OCI-LY1 (cell line): ENCODE measurements around the gene MSS51.

Experiments
- H2AFZ ChIP-seq: fragments of 200-600 bp; sonication (generic), shearing (Covaris generic); 2 replicates; pipeline ENCODE4 v1.6.0; 2014; ENCODE audit warnings: antibody characterized with exemption, mild to moderate bottlenecking, low read length
- H3F3A ChIP-seq: fragments of 200-600 bp; sonication (generic), shearing (Covaris generic); 2 replicates; pipeline ENCODE4 v1.6.0; 2014; ENCODE audit warnings: mild to moderate bottlenecking, antibody characterized with exemption, low read length, moderate library complexity; ENCODE audit not compliant: insufficient read depth
- H3K27ac ChIP-seq: fragments of 200-600 bp; sonication (generic); 2 replicates; pipeline ENCODE4 v1.5.1; 2014; ENCODE audit warnings: low read length, mixed run types, mild to moderate bottlenecking, low read depth; ENCODE audit not compliant: poor library complexity, severe bottlenecking
- H3K27me3 ChIP-seq: fragments of 200-600 bp; sonication (generic); 2 replicates; pipeline ENCODE4 v1.6.0; 2014; ENCODE audit warnings: antibody characterized with exemption, mild to moderate bottlenecking, low read length, moderate library complexity; ENCODE audit not compliant: insufficient read depth
- H3K36me3 ChIP-seq: fragments of 200-600 bp; sonication (generic); 2 replicates; pipeline ENCODE4 v1.6.1; 2014; ENCODE audit warnings: mild to moderate bottlenecking, antibody characterized with exemption, low read length, moderate library complexity, mixed read lengths; ENCODE audit not compliant: insufficient read depth
- H3K4me1 ChIP-seq: fragments of 200-600 bp; sonication (generic); 2 replicates; pipeline ENCODE4 v1.5.1; 2014; ENCODE audit warnings: mild to moderate bottlenecking, low read length, moderate library complexity; ENCODE audit not compliant: insufficient read depth, severe bottlenecking
- H3K4me2 ChIP-seq: fragments of 200-600 bp; sonication (generic), shearing (Covaris generic); 2 replicates; pipeline ENCODE4 v1.6.1; 2014; ENCODE audit warnings: low read length
- H3K4me3 ChIP-seq: fragments of 200-600 bp; sonication (generic); 2 replicates; pipeline ENCODE4 v1.5.1; 2014; ENCODE audit warnings: low read length, low read depth, mild to moderate bottlenecking, mixed read lengths; ENCODE audit not compliant: poor library complexity, severe bottlenecking
- H3K79me2 ChIP-seq: fragments of 200-600 bp; shearing (Covaris generic); 2 replicates; pipeline ENCODE4 v1.6.1; 2016; ENCODE audit warnings: mixed run types, low read length, mixed read lengths; ENCODE audit not compliant: insufficient read depth
- H3K9ac ChIP-seq: fragments of 200-600 bp; sonication (generic), shearing (Covaris generic); 2 replicates; pipeline ENCODE4 v1.6.1; 2014; ENCODE audit warnings: mild to moderate bottlenecking, low read length, mixed read lengths
- H3K9me2 ChIP-seq: fragments of 200-600 bp; sonication (generic), shearing (Covaris generic); 2 replicates; pipeline ENCODE4 v1.6.1; 2014; ENCODE audit warnings: low read depth, mild to moderate bottlenecking, low read length, mixed read lengths
- H3K9me3 ChIP-seq: fragments of 200-600 bp; shearing (Covaris generic); 2 replicates; pipeline ENCODE4 v1.6.1; 2014; ENCODE audit warnings: low read length, mixed read lengths
- H4K20me1 ChIP-seq: fragments of 200-600 bp; sonication (generic), shearing (Covaris generic); 2 replicates; pipeline ENCODE4 v1.6.0; 2016; ENCODE audit warnings: mild to moderate bottlenecking, low read length; ENCODE audit not compliant: insufficient read depth
- CTCF ChIP-seq: fragments of 200-600 bp; sonication (generic), shearing (Covaris generic); IDR thresholded peaks from 2 replicates; pipeline ENCODE4 v1.5.1; 2017; ENCODE audit warnings: mild to moderate bottlenecking, antibody characterized with exemption, low read length, moderate library complexity, mixed read lengths
- EZH2 ChIP-seq: fragments of 200-600 bp; sonication (generic), shearing (Covaris generic); IDR thresholded peaks from 2 replicates; pipeline ENCODE4 v1.8.0; 2017; ENCODE audit warnings: borderline replicate concordance, mixed run types, mild to moderate bottlenecking, antibody characterized with exemption, low read length, moderate library complexity, mixed read lengths

The MSS51 gene

GRCh38 chr10:73456187-73456890, 23.0 kb upstream of the MSS51 start:
- no peaks in the 10 kb centered on the region for H3K27me3 ChIP-seq
- no peak overlapping the region for H3K4me3 ChIP-seq
- H3K27ac ChIP-seq: no peak overlapping the region
- TF ChIP-seq EZH2 (no peak), CTCF (no peak)
- H3F3A ChIP-seq: no peaks in the 10 kb centered on the region
- no peaks in the 10 kb centered on the region for H3K9me3 ChIP-seq
- no peak overlapping the region for H2AFZ ChIP-seq
- H3K4me2 ChIP-seq: no peak overlapping the region
- H3K36me3 ChIP-seq: peaks cover 29% of the 10 kb centered on the region
- H3K79me2 ChIP-seq: no peaks in the 10 kb centered on the region
- no peaks in the 10 kb centered on the region for H3K9me2 ChIP-seq
- peaks cover 6% of the 10 kb centered on the region for H3K4me1 ChIP-seq
- H3K9ac ChIP-seq: no peak overlapping the region
- H4K20me1 ChIP-seq: no peaks in the 10 kb centered on the region

GRCh38 chr10:73449113-73449512, 15.8 kb upstream of the MSS51 start:
- H3K9me3 ChIP-seq: no peaks in the 10 kb centered on the region
- no peak overlapping the region for H3K4me2 ChIP-seq
- no peaks in the 10 kb centered on the region for H3K27me3 ChIP-seq
- H3K9ac ChIP-seq: no peak overlapping the region
- H3K27ac ChIP-seq: no peak overlapping the region
- no peaks in the 10 kb centered on the region for H3F3A ChIP-seq
- TF ChIP-seq EZH2: no peak
- H3K4me1 ChIP-seq: no peaks in the 10 kb centered on the region
- no peak overlapping the region for H2AFZ ChIP-seq
- H4K20me1 ChIP-seq: no peaks in the 10 kb centered on the region
- no peaks in the 10 kb centered on the region for H3K79me2 ChIP-seq
- no peaks in the 10 kb centered on the region for H3K9me2 ChIP-seq
- no peak overlapping the region for H3K4me3 ChIP-seq
- H3K36me3 ChIP-seq: peaks cover 15% of the 10 kb centered on the region

GRCh38 chr10:73448384-73448783, 15.0 kb upstream of the MSS51 start:
- TF ChIP-seq EZH2 (no peak), CTCF (no peak)
- H3K27me3 ChIP-seq: no peaks in the 10 kb centered on the region
- no peaks in the 10 kb centered on the region for H4K20me1 ChIP-seq

GRCh38 chr10:73446926-73447325, 13.6 kb upstream of the MSS51 start:
- H3K9me3 ChIP-seq: no peaks in the 10 kb centered on the region
- no peak for TF ChIP-seq CTCF
- no peaks in the 10 kb centered on the region for H3K27me3 ChIP-seq
- H3K36me3 ChIP-seq: peaks cover 11% of the 10 kb centered on the region; the same call in 1 of the 2 replicates
- no peaks in the 10 kb centered on the region for H3K4me1 ChIP-seq
- no peak overlapping the region for H3K4me3 ChIP-seq
- no peaks in the 10 kb centered on the region for H4K20me1 ChIP-seq
- H3F3A ChIP-seq: no peaks in the 10 kb centered on the region
- H3K27ac ChIP-seq: no peak overlapping the region
- no peaks in the 10 kb centered on the region for H3K9me2 ChIP-seq
- no peak overlapping the region for H3K4me2 ChIP-seq
- no peak overlapping the region for H3K9ac ChIP-seq
- H2AFZ ChIP-seq: no peak overlapping the region
- H3K79me2 ChIP-seq: no peaks in the 10 kb centered on the region

More at GRCh38 chr10:73448384-73448783, 15.0 kb upstream of the MSS51 start:
- H3K9ac ChIP-seq: no peak overlapping the region
- no peaks in the 10 kb centered on the region for H3K79me2 ChIP-seq
- H2AFZ ChIP-seq: no peak overlapping the region
- no peak overlapping the region for H3K27ac ChIP-seq
- H3K36me3 ChIP-seq: peaks cover 11% of the 10 kb centered on the region; the same call in 1 of the 2 replicates
- H3K4me3 ChIP-seq: no peak overlapping the region
- no peak overlapping the region for H3K4me2 ChIP-seq
- no peaks in the 10 kb centered on the region for H3F3A ChIP-seq
- H3K9me2 ChIP-seq: no peaks in the 10 kb centered on the region
- no peaks in the 10 kb centered on the region for H3K4me1 ChIP-seq
- no peaks in the 10 kb centered on the region for H3K9me3 ChIP-seq
